ENCODE measurements around the gene SUGCT.

- TF ChIP-seq CTCF (conservative IDR thresholded peaks at IDR 0.05) (no peak), ZFX (IDR thresholded peaks at IDR 0.05) (no peak)
Observed at GRCh38 chr7:40437936-40438634, 303.3 kb downstream of the SUGCT start.

Measured in C4-2B (cell line).